Esophagus squamous epithelium (tissue), 4 donors: ENCODE measurements around the gene CPNE6.

Experiments used
- POLR2A ChIP-seq, 4 donors: fragments of 450-650 bp; IDR thresholded peaks; one replicate each; pipeline ENCODE4 v1.6.1; 2017; ENCODE audit warnings: antibody characterized with exemption in 4 of 4, mild to moderate bottlenecking in 4 of 4, moderate library complexity in 3 of 4
- TF ChIP-seq, protein P1 (sequence below), 6 experiments: fragments of 450-650 bp in 4 of 6; fragments of 200-600 bp in 2 of 6; sonication (generic) in 2 of 6; IDR thresholded peaks; one replicate each; pipeline ENCODE4 v1.5.1; 2016 to 2019; ENCODE audit warnings: antibody characterized with exemption in 6 of 6, mild to moderate bottlenecking in 4 of 6, moderate library complexity in 4 of 6

DNA sequence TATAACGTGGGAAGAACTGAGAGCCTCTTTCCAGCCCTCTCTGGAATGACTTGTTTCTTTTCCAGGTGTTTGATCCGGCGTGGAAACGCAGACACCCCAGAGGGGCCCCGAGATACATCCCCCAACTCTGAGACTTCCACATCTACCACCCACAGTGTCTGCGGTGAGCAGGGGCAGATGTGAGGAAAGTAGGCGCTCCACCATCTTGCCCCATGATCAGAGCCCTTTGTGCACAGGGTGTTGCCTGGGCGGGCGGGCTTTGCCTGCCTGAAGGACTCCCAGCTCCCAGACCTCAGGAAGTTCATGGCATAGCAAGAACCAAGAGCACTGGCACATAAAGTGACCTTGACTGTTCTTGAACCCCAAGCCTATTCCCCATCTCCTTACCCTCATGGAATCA lies 16.7 kb upstream of the CPNE6 start:
- no peak for TF ChIP-seq POLR2A (IDR thresholded peaks at IDR 0.05)
- TF ChIP-seq, protein P1, sequence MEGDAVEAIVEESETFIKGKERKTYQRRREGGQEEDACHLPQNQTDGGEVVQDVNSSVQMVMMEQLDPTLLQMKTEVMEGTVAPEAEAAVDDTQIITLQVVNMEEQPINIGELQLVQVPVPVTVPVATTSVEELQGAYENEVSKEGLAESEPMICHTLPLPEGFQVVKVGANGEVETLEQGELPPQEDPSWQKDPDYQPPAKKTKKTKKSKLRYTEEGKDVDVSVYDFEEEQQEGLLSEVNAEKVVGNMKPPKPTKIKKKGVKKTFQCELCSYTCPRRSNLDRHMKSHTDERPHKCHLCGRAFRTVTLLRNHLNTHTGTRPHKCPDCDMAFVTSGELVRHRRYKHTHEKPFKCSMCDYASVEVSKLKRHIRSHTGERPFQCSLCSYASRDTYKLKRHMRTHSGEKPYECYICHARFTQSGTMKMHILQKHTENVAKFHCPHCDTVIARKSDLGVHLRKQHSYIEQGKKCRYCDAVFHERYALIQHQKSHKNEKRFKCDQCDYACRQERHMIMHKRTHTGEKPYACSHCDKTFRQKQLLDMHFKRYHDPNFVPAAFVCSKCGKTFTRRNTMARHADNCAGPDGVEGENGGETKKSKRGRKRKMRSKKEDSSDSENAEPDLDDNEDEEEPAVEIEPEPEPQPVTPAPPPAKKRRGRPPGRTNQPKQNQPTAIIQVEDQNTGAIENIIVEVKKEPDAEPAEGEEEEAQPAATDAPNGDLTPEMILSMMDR (IDR thresholded peaks at IDR 0.05) = no peak
